Fibroblast of mammary gland (primary cell): ENCODE measurements around the gene HS3ST1.
A peak's percentile ranks its signal among the peaks of the same experiment; 100 is the strongest.

ENCODE experiments used
- DNase-seq: peaks from one replicate; pipeline ENCODE4 v3.0.0-alpha.2; 2010; ENCODE audit warnings: low read depth
- H3K4me3 ChIP-seq: 2 replicates; pipeline ENCODE4 v1.5.1; 2011; ENCODE audit warnings: low read depth, mild to moderate bottlenecking, low read length, moderate library complexity; ENCODE audit not compliant: control insufficient read depth
- CTCF ChIP-seq: conservative IDR thresholded peaks from 2 replicates; pipeline ENCODE4 v1.5.1; 2011; ENCODE audit warnings: low read depth, low read length, inconsistent platforms; ENCODE audit not compliant: control insufficient read depth, insufficient read depth

HS3ST1 gene

GRCh38 chr4:11429699-11430045 is 978 bp upstream of the HS3ST1 start:
- no peak overlapping the region for H3K4me3 ChIP-seq

GRCh38 chr4:11428899-11429698 is 405 bp upstream of the HS3ST1 start:
- peak; percentile 26 for DNase-seq
- no peak for TF ChIP-seq CTCF
- peak overlapping the region; percentile 15 for H3K4me3 ChIP-seq

More at GRCh38 chr4:11429699-11430045, 978 bp upstream of the HS3ST1 start:
- DNase-seq: no peak
- TF ChIP-seq CTCF: no peak

- DNase-seq: no peak
- no peak overlapping the region for H3K4me3 ChIP-seq
- no peak for TF ChIP-seq CTCF
Observed at GRCh38 chr4:11427121-11427996, 1.3 kb downstream of the HS3ST1 start.

- DNase-seq: no peak
- H3K4me3 ChIP-seq: no peak overlapping the region
- no peak for TF ChIP-seq CTCF
Observed at GRCh38 chr4:11426731-11427120, 2.0 kb downstream of the HS3ST1 start.

- no peak for DNase-seq
- TF ChIP-seq CTCF: no peak
- no peak overlapping the region for H3K4me3 ChIP-seq
Observed at GRCh38 chr4:11426003-11426402, 2.7 kb downstream of the HS3ST1 start.

GRCh38 chr4:11424856-11425255 is 3.8 kb downstream of the HS3ST1 start:
- TF ChIP-seq CTCF: no peak
- no peak overlapping the region for H3K4me3 ChIP-seq
- no peak for DNase-seq
